GM23338 (cell line): ENCODE measurements around the gene CRYBB3. TPM values are rescaled to one million over a fixed set of nuclear protein-coding genes. Genes with fewer than 3 reads are reported as not detected.

Experiments
- ATAC-seq: fragments of 200-7000 bp; cut with Tn5 transposase; 3 replicates; pipeline ENCODE4 v1.9.1; 2020
- DNase-seq: peaks from one replicate; pipeline ENCODE4 v3.0.0-alpha.2; 2015; ENCODE audit warnings: low spot score
- H2AFZ ChIP-seq: fragments of 200-600 bp; sonication (generic); 2 replicates; pipeline ENCODE4 v1.8.0; 2016; ENCODE audit warnings: antibody characterized with exemption, mild to moderate bottlenecking, moderate library complexity
- H3F3A ChIP-seq: fragments of 200-600 bp; sonication (generic); replicated peaks from 2 replicates; pipeline ENCODE4 v1.8.0; 2017; ENCODE audit warnings: antibody characterized with exemption, mixed run types, low read depth
- H3K27ac ChIP-seq: fragments of 200-600 bp; sonication (generic); 2 replicates; pipeline ENCODE4 v1.6.1; 2016; ENCODE audit warnings: low read depth
- H3K27me3 ChIP-seq: fragments of 200-600 bp; sonication (generic); 2 replicates; pipeline ENCODE4 v1.8.0; 2016; ENCODE audit warnings: mild to moderate bottlenecking, mixed run types, moderate library complexity; ENCODE audit not compliant: insufficient read depth
- H3K36me3 ChIP-seq: fragments of 200-600 bp; sonication (generic); 2 replicates; pipeline ENCODE4 v1.8.0; 2016; ENCODE audit warnings: mild to moderate bottlenecking; ENCODE audit not compliant: insufficient read depth
- H3K4me1 ChIP-seq: fragments of 200-600 bp; sonication (generic); 2 replicates; pipeline ENCODE4 v1.8.0; 2016; ENCODE audit warnings: mild to moderate bottlenecking, moderate library complexity; ENCODE audit not compliant: insufficient read depth
- H3K4me2 ChIP-seq: fragments of 200-600 bp; sonication (generic); 2 replicates; pipeline ENCODE4 v1.7.1; 2017; ENCODE audit warnings: mixed run types
- H3K4me3 ChIP-seq: fragments of 200-600 bp; sonication (generic); 2 replicates; pipeline ENCODE4 v1.6.1; 2016; ENCODE audit warnings: mixed run types
- H3K79me2 ChIP-seq: fragments of 200-600 bp; sonication (generic); replicated peaks from 2 replicates; pipeline ENCODE4 v1.8.0; 2017; ENCODE audit warnings: mild to moderate bottlenecking; ENCODE audit not compliant: insufficient read depth
- H3K9me2 ChIP-seq: fragments of 200-600 bp; sonication (generic); 2 replicates; pipeline ENCODE4 v1.8.0; 2017; ENCODE audit not compliant: insufficient read depth
- H4K20me1 ChIP-seq: fragments of 200-600 bp; sonication (generic); replicated peaks from 2 replicates; pipeline ENCODE4 v1.8.0; 2017; ENCODE audit warnings: mild to moderate bottlenecking; ENCODE audit not compliant: insufficient read depth
- H3K27ac Mint-ChIP-seq: 2 replicates; pipeline ENCODE4 v1.8.0; 2020; ENCODE audit warnings: inconsistent platforms, mild to moderate bottlenecking, moderate library complexity, mixed read lengths
- H3K27me3 Mint-ChIP-seq: 3 replicates; pipeline ENCODE4 v1.8.0; 2022; ENCODE audit warnings: low read depth, mild to moderate bottlenecking, moderate library complexity, mixed read lengths, inconsistent platforms; ENCODE audit not compliant: insufficient read depth, poor library complexity
- H3K36me3 Mint-ChIP-seq: 3 replicates; pipeline ENCODE4 v1.8.0; 2021; ENCODE audit warnings: low read depth, mild to moderate bottlenecking, inconsistent platforms, moderate library complexity, mixed read lengths
- H3K4me1 Mint-ChIP-seq: 3 replicates; pipeline ENCODE4 v1.8.0; 2020; ENCODE audit warnings: mild to moderate bottlenecking, inconsistent platforms, mixed read lengths
- H3K4me3 Mint-ChIP-seq: 3 replicates; pipeline ENCODE4 v1.8.0; 2021; ENCODE audit warnings: moderate library complexity, mild to moderate bottlenecking, inconsistent platforms, mixed read lengths
- H3K9me3 Mint-ChIP-seq: 3 replicates; pipeline ENCODE4 v1.8.0; 2020; ENCODE audit warnings: moderate library complexity, mild to moderate bottlenecking, inconsistent platforms, mixed read lengths
- CREB1 ChIP-seq: fragments of 250-450 bp; sonication (Bioruptor Pico); IDR thresholded peaks from 2 replicates; pipeline ENCODE4 v1.5.0; 2020; ENCODE audit warnings: low read depth, mild to moderate bottlenecking, moderate library complexity
- EZH2 ChIP-seq: fragments of 200-600 bp; sonication (generic); IDR thresholded peaks from one replicate; pipeline ENCODE4 v1.8.0; 2017; ENCODE audit warnings: antibody characterized with exemption, mild to moderate bottlenecking, low read depth; ENCODE audit not compliant: unreplicated experiment
- EZH2phosphoT487 ChIP-seq: fragments of 200-600 bp; sonication (generic); IDR thresholded peaks from one replicate; pipeline ENCODE4 v1.8.1; 2018; ENCODE audit warnings: antibody characterized with exemption; ENCODE audit not compliant: unreplicated experiment
- JUNB ChIP-seq: IDR thresholded peaks from one replicate; pipeline ENCODE4 v1.6.1; 2016; ENCODE audit warnings: antibody characterized with exemption; ENCODE audit not compliant: unreplicated experiment
- NANOG ChIP-seq: IDR thresholded peaks from 2 replicates; pipeline ENCODE4 v1.6.1; 2016; ENCODE audit warnings: antibody characterized with exemption, borderline replicate concordance
- POLR2AphosphoS5 ChIP-seq: IDR thresholded peaks from 2 replicates; pipeline ENCODE4 v1.6.1; 2016; ENCODE audit warnings: antibody characterized with exemption, low read depth
- STAT1 ChIP-seq: IDR thresholded peaks from one replicate; pipeline ENCODE4 v1.6.1; 2016; ENCODE audit warnings: antibody characterized with exemption; ENCODE audit not compliant: unreplicated experiment
- ZNF114 ChIP-seq: fragments of 250-450 bp; sonication (Bioruptor Pico); IDR thresholded peaks from 2 replicates; pipeline ENCODE4 v1.5.0; 2020; ENCODE audit warnings: mild to moderate bottlenecking, moderate library complexity
- ZNF331 ChIP-seq: fragments of 250-450 bp; sonication (Bioruptor Pico); IDR thresholded peaks from 2 replicates; pipeline ENCODE4 v1.5.0; 2020; ENCODE audit warnings: low read depth, mild to moderate bottlenecking, moderate library complexity
- polyA plus RNA-seq: library from polyadenylated mRNA; unstranded; fragments of >200 nt; fragmentation: Nextera tagmentation; extraction: Ambion mirVana; gene quantifications from 2 replicates; pipeline ENCODE4 v1.2.1, GENCODE V29; 2016
- total RNA-seq: library from RNA; depleted of rRNA; stranded (reverse); fragments of >200 nt; shearing (Covaris generic); gene quantifications from 2 replicates; pipeline ENCODE4 v1.2.3, GENCODE V29; 2014
- TF ChIP-seq, protein P1 (sequence below): IDR thresholded peaks from one replicate; pipeline ENCODE4 v1.6.1; 2018; ENCODE audit warnings: antibody characterized with exemption; ENCODE audit not compliant: unreplicated experiment
- TF ChIP-seq, protein P2 (sequence below), 2 experiments: fragments of 200-600 bp in 1 of 2; sonication (generic) in 1 of 2; conservative IDR thresholded peaks; 2 replicates each; pipeline versions ENCODE4 v1.5.1 to v1.6.1; 2016 to 2017; ENCODE audit warnings: antibody characterized with exemption in 2 of 2, low read depth in 2 of 2, mild to moderate bottlenecking in 2 of 2, moderate library complexity in 1 of 2
- TF ChIP-seq, protein P3 (sequence below): fragments of 250-450 bp; sonication (Bioruptor Pico); IDR thresholded peaks from 2 replicates; pipeline ENCODE4 v1.5.0; 2020; ENCODE audit warnings: mild to moderate bottlenecking, moderate library complexity
- TF ChIP-seq, protein P4 (sequence below): IDR thresholded peaks from 2 replicates; pipeline ENCODE4 v1.6.1; 2016; ENCODE audit warnings: antibody characterized with exemption

Gene CRYBB3
- total and polyA plus RNA-seq, 2 experiments from 2014 or later: 0.28 TPM; not detected in 1

DNA sequence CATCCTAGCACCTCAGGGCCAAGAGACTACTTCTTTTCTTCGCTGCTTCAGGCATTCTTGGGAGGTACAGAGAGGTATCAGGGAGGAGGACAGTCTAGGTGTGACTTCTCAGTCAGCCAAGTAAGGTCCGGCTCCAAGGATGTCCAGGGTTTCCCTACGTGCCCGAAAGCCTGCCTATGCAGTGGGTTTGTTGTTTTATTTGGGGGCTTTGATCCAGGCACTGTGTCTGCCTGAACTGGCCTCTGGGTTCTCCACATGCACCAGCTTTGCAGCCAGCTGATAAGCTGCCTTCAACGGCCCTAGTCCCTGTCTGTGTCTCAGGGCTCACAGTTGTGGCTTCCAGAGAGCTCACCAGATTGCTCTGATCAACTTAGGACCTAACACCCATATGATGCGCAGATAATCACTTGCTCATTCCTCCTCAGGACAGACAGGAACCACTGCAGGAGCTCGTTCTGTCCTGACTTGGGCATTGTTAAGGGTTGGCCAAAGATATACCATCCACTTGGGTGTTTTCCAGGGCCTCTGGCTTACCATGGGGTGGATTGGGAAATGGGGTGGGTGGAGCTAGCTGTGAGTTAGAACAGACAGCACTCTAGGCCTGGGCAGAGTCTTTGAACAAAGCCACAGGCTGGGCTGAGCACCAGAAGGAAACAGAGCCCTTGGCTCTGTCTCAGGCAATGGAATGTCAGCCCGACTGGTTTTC is 45.5 kb upstream of the CRYBB3 start:
- ATAC-seq (peak; percentile 94), DNase-seq (peak; percentile 54)
- peaks cover 2% of the 10 kb centered on the region for H3K27me3 Mint-ChIP-seq
- no peak overlapping the region for H3K4me3 ChIP-seq
- peaks cover 20% of the 10 kb centered on the region for H3K4me1 Mint-ChIP-seq
- 0 out of 2 replicates have a peak, but pooled peaks cover 2% of the 10 kb centered on the region for H3F3A ChIP-seq
- no peaks in the 10 kb centered on the region for H3K36me3 ChIP-seq
- no peak overlapping the region for H3K27ac ChIP-seq
- no peaks in the 10 kb centered on the region for H3K4me1 ChIP-seq
- H3K4me2 ChIP-seq: no peak overlapping the region
- H3K27me3 ChIP-seq: no peaks in the 10 kb centered on the region
- no peaks in the 10 kb centered on the region for H3K36me3 Mint-ChIP-seq
- H2AFZ ChIP-seq: no peak overlapping the region
- no peaks in the 10 kb centered on the region; the same call in 1 of the 2 replicates for H4K20me1 ChIP-seq
- H3K27ac Mint-ChIP-seq: no peak overlapping the region
- H3K9me2 ChIP-seq: no peaks in the 10 kb centered on the region
- TF ChIP-seq, protein P1, sequence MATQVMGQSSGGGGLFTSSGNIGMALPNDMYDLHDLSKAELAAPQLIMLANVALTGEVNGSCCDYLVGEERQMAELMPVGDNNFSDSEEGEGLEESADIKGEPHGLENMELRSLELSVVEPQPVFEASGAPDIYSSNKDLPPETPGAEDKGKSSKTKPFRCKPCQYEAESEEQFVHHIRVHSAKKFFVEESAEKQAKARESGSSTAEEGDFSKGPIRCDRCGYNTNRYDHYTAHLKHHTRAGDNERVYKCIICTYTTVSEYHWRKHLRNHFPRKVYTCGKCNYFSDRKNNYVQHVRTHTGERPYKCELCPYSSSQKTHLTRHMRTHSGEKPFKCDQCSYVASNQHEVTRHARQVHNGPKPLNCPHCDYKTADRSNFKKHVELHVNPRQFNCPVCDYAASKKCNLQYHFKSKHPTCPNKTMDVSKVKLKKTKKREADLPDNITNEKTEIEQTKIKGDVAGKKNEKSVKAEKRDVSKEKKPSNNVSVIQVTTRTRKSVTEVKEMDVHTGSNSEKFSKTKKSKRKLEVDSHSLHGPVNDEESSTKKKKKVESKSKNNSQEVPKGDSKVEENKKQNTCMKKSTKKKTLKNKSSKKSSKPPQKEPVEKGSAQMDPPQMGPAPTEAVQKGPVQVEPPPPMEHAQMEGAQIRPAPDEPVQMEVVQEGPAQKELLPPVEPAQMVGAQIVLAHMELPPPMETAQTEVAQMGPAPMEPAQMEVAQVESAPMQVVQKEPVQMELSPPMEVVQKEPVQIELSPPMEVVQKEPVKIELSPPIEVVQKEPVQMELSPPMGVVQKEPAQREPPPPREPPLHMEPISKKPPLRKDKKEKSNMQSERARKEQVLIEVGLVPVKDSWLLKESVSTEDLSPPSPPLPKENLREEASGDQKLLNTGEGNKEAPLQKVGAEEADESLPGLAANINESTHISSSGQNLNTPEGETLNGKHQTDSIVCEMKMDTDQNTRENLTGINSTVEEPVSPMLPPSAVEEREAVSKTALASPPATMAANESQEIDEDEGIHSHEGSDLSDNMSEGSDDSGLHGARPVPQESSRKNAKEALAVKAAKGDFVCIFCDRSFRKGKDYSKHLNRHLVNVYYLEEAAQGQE: no peak
- TF ChIP-seq NANOG (no peak), ZNF331 (no peak), POLR2AphosphoS5 (no peak), ZNF114 (CRISPR knock-in tag) (no peak), EZH2 (no peak), JUNB (no peak), CREB1 (CRISPR knock-in tag) (no peak), STAT1 (no peak), EZH2phosphoT487 (no peak)
- TF ChIP-seq, protein P2, sequence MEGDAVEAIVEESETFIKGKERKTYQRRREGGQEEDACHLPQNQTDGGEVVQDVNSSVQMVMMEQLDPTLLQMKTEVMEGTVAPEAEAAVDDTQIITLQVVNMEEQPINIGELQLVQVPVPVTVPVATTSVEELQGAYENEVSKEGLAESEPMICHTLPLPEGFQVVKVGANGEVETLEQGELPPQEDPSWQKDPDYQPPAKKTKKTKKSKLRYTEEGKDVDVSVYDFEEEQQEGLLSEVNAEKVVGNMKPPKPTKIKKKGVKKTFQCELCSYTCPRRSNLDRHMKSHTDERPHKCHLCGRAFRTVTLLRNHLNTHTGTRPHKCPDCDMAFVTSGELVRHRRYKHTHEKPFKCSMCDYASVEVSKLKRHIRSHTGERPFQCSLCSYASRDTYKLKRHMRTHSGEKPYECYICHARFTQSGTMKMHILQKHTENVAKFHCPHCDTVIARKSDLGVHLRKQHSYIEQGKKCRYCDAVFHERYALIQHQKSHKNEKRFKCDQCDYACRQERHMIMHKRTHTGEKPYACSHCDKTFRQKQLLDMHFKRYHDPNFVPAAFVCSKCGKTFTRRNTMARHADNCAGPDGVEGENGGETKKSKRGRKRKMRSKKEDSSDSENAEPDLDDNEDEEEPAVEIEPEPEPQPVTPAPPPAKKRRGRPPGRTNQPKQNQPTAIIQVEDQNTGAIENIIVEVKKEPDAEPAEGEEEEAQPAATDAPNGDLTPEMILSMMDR (conservative IDR thresholded peaks at IDR 0.05; ENCODE audit: low read depth in 2 of 2): no peak
- TF ChIP-seq, protein P3, sequence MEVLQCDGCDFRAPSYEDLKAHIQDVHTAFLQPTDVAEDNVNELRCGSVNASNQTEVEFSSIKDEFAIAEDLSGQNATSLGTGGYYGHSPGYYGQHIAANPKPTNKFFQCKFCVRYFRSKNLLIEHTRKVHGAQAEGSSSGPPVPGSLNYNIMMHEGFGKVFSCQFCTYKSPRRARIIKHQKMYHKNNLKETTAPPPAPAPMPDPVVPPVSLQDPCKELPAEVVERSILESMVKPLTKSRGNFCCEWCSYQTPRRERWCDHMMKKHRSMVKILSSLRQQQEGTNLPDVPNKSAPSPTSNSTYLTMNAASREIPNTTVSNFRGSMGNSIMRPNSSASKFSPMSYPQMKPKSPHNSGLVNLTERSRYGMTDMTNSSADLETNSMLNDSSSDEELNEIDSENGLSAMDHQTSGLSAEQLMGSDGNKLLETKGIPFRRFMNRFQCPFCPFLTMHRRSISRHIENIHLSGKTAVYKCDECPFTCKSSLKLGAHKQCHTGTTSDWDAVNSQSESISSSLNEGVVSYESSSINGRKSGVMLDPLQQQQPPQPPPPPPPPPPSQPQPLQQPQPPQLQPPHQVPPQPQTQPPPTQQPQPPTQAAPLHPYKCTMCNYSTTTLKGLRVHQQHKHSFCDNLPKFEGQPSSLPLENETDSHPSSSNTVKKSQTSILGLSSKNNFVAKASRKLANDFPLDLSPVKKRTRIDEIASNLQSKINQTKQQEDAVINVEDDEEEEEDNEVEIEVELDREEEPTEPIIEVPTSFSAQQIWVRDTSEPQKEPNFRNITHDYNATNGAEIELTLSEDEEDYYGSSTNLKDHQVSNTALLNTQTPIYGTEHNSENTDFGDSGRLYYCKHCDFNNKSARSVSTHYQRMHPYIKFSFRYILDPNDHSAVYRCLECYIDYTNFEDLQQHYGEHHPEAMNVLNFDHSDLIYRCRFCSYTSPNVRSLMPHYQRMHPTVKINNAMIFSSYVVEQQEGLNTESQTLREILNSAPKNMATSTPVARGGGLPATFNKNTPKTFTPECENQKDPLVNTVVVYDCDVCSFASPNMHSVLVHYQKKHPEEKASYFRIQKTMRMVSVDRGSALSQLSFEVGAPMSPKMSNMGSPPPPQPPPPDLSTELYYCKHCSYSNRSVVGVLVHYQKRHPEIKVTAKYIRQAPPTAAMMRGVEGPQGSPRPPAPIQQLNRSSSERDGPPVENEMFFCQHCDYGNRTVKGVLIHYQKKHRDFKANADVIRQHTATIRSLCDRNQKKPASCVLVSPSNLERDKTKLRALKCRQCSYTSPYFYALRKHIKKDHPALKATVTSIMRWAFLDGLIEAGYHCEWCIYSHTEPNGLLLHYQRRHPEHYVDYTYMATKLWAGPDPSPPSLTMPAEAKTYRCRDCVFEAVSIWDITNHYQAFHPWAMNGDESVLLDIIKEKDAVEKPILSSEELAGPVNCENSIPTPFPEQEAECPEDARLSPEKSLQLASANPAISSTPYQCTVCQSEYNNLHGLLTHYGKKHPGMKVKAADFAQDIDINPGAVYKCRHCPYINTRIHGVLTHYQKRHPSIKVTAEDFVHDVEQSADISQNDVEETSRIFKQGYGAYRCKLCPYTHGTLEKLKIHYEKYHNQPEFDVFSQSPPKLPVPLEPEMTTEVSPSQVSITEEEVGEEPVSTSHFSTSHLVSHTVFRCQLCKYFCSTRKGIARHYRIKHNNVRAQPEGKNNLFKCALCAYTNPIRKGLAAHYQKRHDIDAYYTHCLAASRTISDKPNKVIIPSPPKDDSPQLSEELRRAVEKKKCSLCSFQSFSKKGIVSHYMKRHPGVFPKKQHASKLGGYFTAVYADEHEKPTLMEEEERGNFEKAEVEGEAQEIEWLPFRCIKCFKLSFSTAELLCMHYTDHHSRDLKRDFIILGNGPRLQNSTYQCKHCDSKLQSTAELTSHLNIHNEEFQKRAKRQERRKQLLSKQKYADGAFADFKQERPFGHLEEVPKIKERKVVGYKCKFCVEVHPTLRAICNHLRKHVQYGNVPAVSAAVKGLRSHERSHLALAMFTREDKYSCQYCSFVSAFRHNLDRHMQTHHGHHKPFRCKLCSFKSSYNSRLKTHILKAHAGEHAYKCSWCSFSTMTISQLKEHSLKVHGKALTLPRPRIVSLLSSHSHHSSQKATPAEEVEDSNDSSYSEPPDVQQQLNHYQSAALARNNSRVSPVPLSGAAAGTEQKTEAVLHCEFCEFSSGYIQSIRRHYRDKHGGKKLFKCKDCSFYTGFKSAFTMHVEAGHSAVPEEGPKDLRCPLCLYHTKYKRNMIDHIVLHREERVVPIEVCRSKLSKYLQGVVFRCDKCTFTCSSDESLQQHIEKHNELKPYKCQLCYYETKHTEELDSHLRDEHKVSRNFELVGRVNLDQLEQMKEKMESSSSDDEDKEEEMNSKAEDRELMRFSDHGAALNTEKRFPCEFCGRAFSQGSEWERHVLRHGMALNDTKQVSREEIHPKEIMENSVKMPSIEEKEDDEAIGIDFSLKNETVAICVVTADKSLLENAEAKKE (CRISPR knock-in tag): no peak
- TF ChIP-seq, protein P4, sequence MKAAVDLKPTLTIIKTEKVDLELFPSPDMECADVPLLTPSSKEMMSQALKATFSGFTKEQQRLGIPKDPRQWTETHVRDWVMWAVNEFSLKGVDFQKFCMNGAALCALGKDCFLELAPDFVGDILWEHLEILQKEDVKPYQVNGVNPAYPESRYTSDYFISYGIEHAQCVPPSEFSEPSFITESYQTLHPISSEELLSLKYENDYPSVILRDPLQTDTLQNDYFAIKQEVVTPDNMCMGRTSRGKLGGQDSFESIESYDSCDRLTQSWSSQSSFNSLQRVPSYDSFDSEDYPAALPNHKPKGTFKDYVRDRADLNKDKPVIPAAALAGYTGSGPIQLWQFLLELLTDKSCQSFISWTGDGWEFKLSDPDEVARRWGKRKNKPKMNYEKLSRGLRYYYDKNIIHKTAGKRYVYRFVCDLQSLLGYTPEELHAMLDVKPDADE: no peak
- no peak overlapping the region for H3K4me3 Mint-ChIP-seq
- no peaks in the 10 kb centered on the region for H3K79me2 ChIP-seq
- no peaks in the 10 kb centered on the region for H3K9me3 Mint-ChIP-seq
